Lung (tissue), 12 donors: ENCODE measurements around the gene CDK14. TPM values are rescaled to one million over a fixed set of nuclear protein-coding genes. Genes with fewer than 3 reads are reported as not detected.
A peak's percentile ranks its signal among the peaks of the same experiment; 100 is the strongest.

Experiments used
- ATAC-seq: fragments of 200-7000 bp; cut with Tn5 transposase; one replicate; pipeline ENCODE4 v1.9.1; 2020; ENCODE audit warnings: moderate number of reproducible peaks; ENCODE audit not compliant: insufficient read depth, low FRiP score
- DNase-seq, 3 donors: peaks; one replicate each; pipeline ENCODE4 v3.0.0-alpha.2; 2013 to 2017
- H3K27ac ChIP-seq, 2 donors: one replicate each; pipeline ENCODE4 v1.5.1; 2013; ENCODE audit warnings: mild to moderate bottlenecking in 2 of 2, moderate library complexity in 2 of 2, control low read depth in 1 of 2, inconsistent platforms in 1 of 2, low read depth in 1 of 2, low read length in 1 of 2
- H3K27me3 ChIP-seq, 3 donors: one replicate each; pipeline ENCODE4 v1.5.1; 2013; ENCODE audit warnings: low read length in 2 of 3; ENCODE audit not compliant: control insufficient read depth in 3 of 3, insufficient read depth in 3 of 3
- H3K36me3 ChIP-seq, 4 donors: one replicate each; pipeline ENCODE4 v1.5.1; 2013; ENCODE audit warnings: low read length in 4 of 4, mild to moderate bottlenecking in 1 of 4, moderate library complexity in 1 of 4; ENCODE audit not compliant: control insufficient read depth in 4 of 4, insufficient read depth in 4 of 4
- H3K4me1 ChIP-seq, 5 donors: one replicate each; pipeline ENCODE4 v1.5.1; 2013; ENCODE audit warnings: low read length in 5 of 5, mild to moderate bottlenecking in 2 of 5, moderate library complexity in 1 of 5; ENCODE audit not compliant: control insufficient read depth in 5 of 5, insufficient read depth in 5 of 5
- H3K4me3 ChIP-seq: one replicate; pipeline ENCODE4 v1.5.1; 2013; ENCODE audit warnings: mild to moderate bottlenecking, control low read depth, moderate library complexity
- H3K9ac ChIP-seq, 2 donors: one replicate each; pipeline ENCODE4 v1.5.1; 2013; ENCODE audit warnings: low read length in 2 of 2, control low read depth in 1 of 2; ENCODE audit not compliant: insufficient read depth in 1 of 2
- H3K9me3 ChIP-seq, 4 donors: one replicate each; pipeline ENCODE4 v1.5.1; 2013; ENCODE audit warnings: low read length in 3 of 4, mild to moderate bottlenecking in 1 of 4, moderate library complexity in 1 of 4; ENCODE audit not compliant: control insufficient read depth in 4 of 4, insufficient read depth in 3 of 4
- WGBS, 2 donors: extraction: QIAGEN DNeasy Blood & Tissue Kit; methylation state at CpG; one replicate each; pipeline ENCODE4 v1.1.7; 2013; 5-methylcytosine and 5-hydroxymethylcytosine counted together
- polyA plus RNA-seq, 2 donors: library from polyadenylated mRNA; stranded (reverse); fragments of 200-250 nt; gene quantifications; one replicate each; pipeline ENCODE4 v1.2.1, GENCODE V29; 2013
- total RNA-seq, 2 donors: library from RNA; depleted of rRNA in 1 of 2; stranded (reverse); fragments of >200 nt in 1 of 2; gene quantifications; one replicate each; pipeline ENCODE4 v1.2.1, GENCODE V29; 2014 to 2021
- TF ChIP-seq, protein P1 (sequence below): IDR thresholded peaks from 2 replicates; pipeline ENCODE4 v1.5.1; 2012; ENCODE audit warnings: mild to moderate bottlenecking; ENCODE audit errors: control extremely low read depth, extremely low read depth
- donor health status: control.
- donor health status: control.
- donor health status: Bipolar disorder and iron deficiency.
- donor health status: healthy.
- donor health status: DM: yes; HTN: yes; CAD: no.

Gene CDK14
- total and polyA plus RNA-seq, 4 donors, result 4.3 to 117 (median 18.9) TPM

GRCh38 chr7:90586091-90586490 is 10.0 kb upstream of the CDK14 start:
- no peak for ATAC-seq
- peak in 2 of 3 donors; percentile 29 to 52 for DNase-seq
- Histone ChIP-seq H3K36me3 (no peaks in the 10 kb centered on the region), H3K9ac (no peak overlapping the region), H3K9me3 (peaks cover 0 to 3% (median 0%) of the 10 kb centered on the region in 4 donors), H3K4me3 (no peak overlapping the region), H3K27me3 (no peaks in the 10 kb centered on the region), H3K4me1 (no peaks in the 10 kb centered on the region), H3K27ac (no peak overlapping the region)
- WGBS, 2 donors, result 83 to 100% methylated on average over 1 of the region's 1 CpG
- TF ChIP-seq, protein P1, sequence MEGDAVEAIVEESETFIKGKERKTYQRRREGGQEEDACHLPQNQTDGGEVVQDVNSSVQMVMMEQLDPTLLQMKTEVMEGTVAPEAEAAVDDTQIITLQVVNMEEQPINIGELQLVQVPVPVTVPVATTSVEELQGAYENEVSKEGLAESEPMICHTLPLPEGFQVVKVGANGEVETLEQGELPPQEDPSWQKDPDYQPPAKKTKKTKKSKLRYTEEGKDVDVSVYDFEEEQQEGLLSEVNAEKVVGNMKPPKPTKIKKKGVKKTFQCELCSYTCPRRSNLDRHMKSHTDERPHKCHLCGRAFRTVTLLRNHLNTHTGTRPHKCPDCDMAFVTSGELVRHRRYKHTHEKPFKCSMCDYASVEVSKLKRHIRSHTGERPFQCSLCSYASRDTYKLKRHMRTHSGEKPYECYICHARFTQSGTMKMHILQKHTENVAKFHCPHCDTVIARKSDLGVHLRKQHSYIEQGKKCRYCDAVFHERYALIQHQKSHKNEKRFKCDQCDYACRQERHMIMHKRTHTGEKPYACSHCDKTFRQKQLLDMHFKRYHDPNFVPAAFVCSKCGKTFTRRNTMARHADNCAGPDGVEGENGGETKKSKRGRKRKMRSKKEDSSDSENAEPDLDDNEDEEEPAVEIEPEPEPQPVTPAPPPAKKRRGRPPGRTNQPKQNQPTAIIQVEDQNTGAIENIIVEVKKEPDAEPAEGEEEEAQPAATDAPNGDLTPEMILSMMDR, result no peak

DNA sequence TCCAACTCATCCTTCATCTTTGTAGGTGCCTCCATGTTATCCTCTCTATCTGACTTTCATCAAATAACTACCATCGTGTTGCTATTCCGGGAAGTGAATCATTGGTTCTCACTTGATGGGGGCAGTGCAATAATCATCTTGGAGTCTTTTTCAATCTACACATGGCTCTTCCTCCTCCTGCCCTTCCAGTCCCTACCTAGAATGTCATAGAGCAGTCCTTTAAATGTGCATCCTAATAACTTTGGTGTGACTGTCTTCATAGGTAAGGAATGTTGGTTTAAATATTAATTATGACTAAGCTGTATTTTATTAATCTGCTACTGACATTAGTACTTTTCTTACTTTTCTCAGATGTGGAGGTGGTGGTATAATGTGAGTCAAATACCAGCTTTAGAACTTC is 8.4 kb upstream of the CDK14 start:
- H3K9ac ChIP-seq, result no peak overlapping the region
- H3K36me3 ChIP-seq, result no peaks in the 10 kb centered on the region
- H3K9me3 ChIP-seq, result peaks cover 0 to 3% (median 0%) of the 10 kb centered on the region in 4 donors
- H3K4me3 ChIP-seq, result no peak overlapping the region
- no peaks in the 10 kb centered on the region for H3K27me3 ChIP-seq
- H3K4me1 ChIP-seq, result no peaks in the 10 kb centered on the region
- H3K27ac ChIP-seq, result no peak overlapping the region
- WGBS, 2 donors, result 95 to 100% methylated on average over 2 of the region's 2 CpGs
- DNase-seq (no peak), ATAC-seq (no peak)
- TF ChIP-seq, protein P1, result no peak

GRCh38 chr7:90592033-90592432 is 4.1 kb upstream of the CDK14 start:
- no peak overlapping the region for H3K9ac ChIP-seq
- no peak overlapping the region for H3K4me3 ChIP-seq
- H3K36me3 ChIP-seq, result no peaks in the 10 kb centered on the region
- H3K27me3 ChIP-seq, result no peaks in the 10 kb centered on the region
- no peak for DNase-seq
- H3K27ac ChIP-seq, result no peak overlapping the region
- H3K9me3 ChIP-seq, result no peaks in the 10 kb centered on the region
- H3K4me1 ChIP-seq, result peaks cover 0 to 10% (median 3%) of the 10 kb centered on the region in 5 donors
- TF ChIP-seq, protein P1, result no peak
- no peak for ATAC-seq

- no peaks in the 10 kb centered on the region for H3K27me3 ChIP-seq
- no peak overlapping the region for H3K4me3 ChIP-seq
- peaks cover 0 to 20% (median 3%) of the 10 kb centered on the region in 5 donors for H3K4me1 ChIP-seq
- H3K27ac ChIP-seq, result no peak overlapping the region
- no peak overlapping the region for H3K9ac ChIP-seq
- ATAC-seq (no peak), DNase-seq (no peak)
- H3K36me3 ChIP-seq, result no peaks in the 10 kb centered on the region
- no peaks in the 10 kb centered on the region for H3K9me3 ChIP-seq
- TF ChIP-seq, protein P1, result no peak
Observed at GRCh38 chr7:90593205-90593604, 2.9 kb upstream of the CDK14 start.
